ACHN (cell line): ENCODE results near the gene HMG20A.

ENCODE experiments used
- DNase-seq: peaks from one replicate; pipeline ENCODE4 v3.0.0-alpha.2; 2015
- in situ Hi-C: cut with HindIII; loops from 2 replicates; pipeline ENCODE4 v1.10.0; 2017; ENCODE audit warnings: low sequenced_read_pairs, low pct_ligation_motif_present, low pct_unique_long_range_greater_than_20kb

Gene HMG20A

DNA sequence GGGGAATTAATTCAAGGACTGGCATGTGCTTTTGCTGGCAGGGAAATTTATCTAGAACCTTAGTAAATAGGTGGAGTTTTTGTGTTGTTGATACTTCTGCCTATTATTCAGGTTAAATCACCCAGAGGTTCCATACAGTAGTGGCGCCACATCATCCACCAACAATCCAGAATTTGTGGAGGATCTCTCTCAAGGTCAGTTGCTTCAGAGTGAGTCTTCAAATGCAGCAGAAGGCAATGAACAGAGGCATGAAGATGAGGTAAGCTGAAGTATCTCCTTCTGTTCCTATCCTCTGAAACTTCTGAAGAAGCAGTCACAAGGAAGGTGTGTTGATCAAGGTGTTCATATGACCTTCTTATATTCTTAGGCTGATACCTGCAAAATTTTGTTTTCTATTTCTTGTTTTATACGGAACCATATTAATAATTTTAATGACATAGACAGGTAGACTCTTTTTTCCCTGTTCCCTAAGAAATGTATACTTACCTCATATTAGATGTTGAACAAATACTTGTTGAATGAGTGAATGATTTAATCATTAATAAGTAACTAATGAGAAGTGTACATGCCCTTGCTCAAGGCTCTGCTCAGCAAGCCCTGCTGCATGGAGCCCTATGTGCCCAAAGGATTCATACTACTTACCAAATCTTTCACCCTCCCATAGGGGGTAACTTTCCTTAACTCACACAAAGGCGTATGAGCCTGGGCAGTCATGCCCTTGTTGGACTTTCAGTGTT is 43.6 kb downstream of the HMG20A start:
- peak; percentile 40 for DNase-seq

GRCh38 chr15:77466521-77466920 is 45.8 kb downstream of the HMG20A start:
- in situ Hi-C loops, result no loop called here
- DNase-seq, result no peak

More for the DNA sequence above, 43.6 kb downstream of the HMG20A start:
- in situ Hi-C loops, result no loop called here

GRCh38 chr15:77468896-77469295 is 48.2 kb downstream of the HMG20A start:
- in situ Hi-C loops, result no loop called here
- DNase-seq, result no peak

- in situ Hi-C loops, result no loop called here
- no peak for DNase-seq
Measured at GRCh38 chr15:77470235-77470634, 49.5 kb downstream of the HMG20A start.

DNA sequence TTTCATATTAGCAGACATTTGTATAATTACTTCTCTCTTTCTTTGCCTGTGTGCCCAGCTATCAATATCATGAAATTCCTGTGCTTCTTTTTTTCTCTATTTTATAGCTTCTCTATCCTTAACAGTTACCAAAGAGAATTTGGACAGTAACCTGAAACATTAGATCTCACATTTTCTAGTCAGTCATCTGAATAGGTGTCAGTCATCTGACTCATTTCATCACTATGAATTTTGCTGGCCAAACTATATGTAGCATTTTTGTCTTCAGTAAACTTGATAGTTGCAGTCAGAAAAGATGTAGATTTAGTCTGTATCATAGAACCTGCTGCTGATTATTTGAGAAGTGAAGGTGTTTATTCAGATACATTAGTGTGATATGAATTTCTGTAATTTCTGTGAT is 52.6 kb downstream of the HMG20A start:
- no peak for DNase-seq
- in situ Hi-C loops, result no loop called here

GRCh38 chr15:77474310-77474988 is 53.8 kb downstream of the HMG20A start:
- in situ Hi-C loops, result no loop called here
- DNase-seq, result no peak

DNA sequence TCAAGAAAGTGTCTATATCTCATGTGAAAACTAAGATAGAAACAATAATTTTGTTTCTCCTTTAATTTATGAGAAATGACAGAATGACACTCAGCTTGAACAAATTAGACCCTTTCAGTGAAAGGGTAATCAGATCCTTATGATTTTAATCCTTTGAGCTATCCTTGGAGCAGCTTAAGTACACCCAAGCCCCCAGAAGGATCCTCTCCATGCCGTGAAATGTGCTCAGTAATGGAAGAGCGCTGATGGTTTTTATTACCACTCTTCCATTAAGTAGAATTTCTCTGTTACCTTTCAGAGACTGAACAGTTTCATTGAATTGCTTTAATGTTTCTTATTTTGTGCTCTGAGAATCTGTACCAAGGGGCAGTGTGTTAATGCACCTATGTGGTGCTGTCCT is 54.3 kb downstream of the HMG20A start:
- in situ Hi-C loops, result no loop called here
- no peak for DNase-seq

DNA sequence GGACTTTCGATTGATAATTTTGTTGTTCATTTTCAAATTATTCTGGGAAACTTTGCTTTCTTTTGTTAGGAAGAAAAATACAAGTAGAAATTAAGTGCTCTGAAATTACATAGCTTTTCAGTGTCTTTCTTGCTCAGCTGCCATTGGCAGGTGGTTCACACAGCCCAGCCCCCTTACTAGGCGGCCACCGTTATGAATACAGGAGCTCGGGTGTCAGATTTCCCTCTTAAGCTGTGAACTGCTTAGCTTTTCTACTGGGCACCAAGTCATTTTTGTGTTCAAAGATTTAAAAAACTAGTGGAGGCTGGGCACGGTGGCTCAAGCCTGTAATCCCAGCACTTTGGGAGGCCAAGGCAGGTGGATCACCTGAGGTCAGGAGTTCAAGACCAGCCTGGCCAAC is 55.2 kb downstream of the HMG20A start:
- DNase-seq, result no peak
- in situ Hi-C loops, result no loop called here

- DNase-seq, result no peak
- in situ Hi-C loops, result no loop called here
Measured at GRCh38 chr15:77476995-77477394, 56.3 kb downstream of the HMG20A start.

- DNase-seq, result no peak
- in situ Hi-C loops, result no loop called here
Measured at GRCh38 chr15:77478051-77478450, 57.4 kb downstream of the HMG20A start.

GRCh38 chr15:77479015-77479414 is 58.3 kb downstream of the HMG20A start:
- in situ Hi-C loops, result no loop called here
- DNase-seq, result no peak

DNA sequence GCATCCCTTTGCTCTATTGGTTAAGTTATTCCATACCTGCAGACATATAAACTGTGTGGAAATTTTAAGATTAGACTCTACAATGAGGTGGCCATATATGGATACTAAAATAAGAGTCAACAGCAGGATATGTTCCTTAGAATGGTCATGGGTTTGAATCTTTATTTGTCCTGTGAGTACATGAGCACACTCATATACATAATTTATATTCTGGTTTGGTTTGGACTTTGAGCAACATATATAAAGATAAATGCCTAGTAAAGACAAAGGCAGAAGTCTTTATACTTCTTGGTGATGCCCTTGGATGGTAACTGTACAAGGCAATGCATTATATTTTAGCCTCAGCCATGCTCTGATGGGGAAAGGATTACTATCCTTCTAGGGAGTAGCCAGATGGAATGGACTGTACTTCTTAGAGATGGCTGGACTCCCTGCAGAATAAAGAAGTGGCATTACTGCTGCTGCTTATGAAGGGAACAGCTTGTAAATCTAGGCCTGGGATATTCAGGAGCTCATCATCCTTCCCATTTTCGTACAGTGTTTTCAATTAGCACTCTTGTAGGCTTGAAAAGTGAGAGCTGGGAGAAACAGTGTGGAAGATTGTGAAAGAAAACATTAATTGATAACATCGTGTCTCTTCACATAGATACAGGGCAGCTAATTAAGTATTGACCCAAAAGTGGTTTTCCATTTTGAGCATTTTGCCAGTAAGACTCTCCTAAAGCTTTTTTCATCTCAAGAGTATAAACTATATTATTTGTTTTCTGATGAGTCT is 60.4 kb downstream of the HMG20A start:
- in situ Hi-C loops, result no loop called here
- DNase-seq, result no peak

- no peak for DNase-seq
- in situ Hi-C loops, result no loop called here
Measured at GRCh38 chr15:77481670-77482069, 61.0 kb downstream of the HMG20A start.

- in situ Hi-C loops, result no loop called here
- DNase-seq, result no peak
Measured at GRCh38 chr15:77482570-77482969, 61.9 kb downstream of the HMG20A start.

DNA sequence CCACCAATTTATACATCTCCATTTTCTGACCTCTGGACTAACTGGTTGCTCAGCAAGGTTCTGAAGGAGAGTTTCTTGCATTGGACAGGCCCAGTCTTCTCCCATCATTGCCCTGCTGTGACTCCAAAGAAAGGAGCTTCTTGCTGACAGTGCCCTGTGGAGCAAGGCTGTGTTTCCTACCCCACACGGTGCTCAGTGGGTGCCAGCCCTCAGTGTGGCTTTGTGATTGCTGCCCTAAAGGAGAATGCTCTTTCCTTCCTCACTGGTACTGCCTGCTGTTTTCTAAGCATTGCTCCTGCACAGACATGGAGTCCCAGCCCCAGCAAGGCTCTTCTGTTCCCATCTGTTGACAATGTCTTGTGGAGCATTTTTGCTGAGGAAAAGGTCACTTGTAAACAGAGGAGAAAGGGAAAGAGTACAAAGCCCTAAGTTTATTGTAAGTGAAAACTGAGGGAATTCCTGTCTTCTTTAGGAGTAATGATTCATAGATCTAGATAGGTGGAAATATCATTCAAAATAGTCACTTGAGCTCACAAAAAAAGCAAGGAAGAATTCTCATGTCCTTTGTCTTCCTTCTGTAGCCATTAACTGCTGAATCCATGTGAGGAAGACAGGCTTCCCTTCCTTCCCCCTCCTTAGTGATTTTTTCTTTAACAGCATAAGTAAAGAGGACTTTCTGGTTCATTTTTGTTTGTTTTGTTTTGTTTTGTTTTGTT is 62.9 kb downstream of the HMG20A start:
- in situ Hi-C loops, result no loop called here
- DNase-seq, result no peak

GRCh38 chr15:77484994-77485393 is 64.3 kb downstream of the HMG20A start:
- DNase-seq, result no peak
- in situ Hi-C loops, result no loop called here

- DNase-seq, result no peak
- in situ Hi-C loops, result no loop called here
Measured at GRCh38 chr15:77486542-77487468, 66.1 kb downstream of the HMG20A start.

DNA sequence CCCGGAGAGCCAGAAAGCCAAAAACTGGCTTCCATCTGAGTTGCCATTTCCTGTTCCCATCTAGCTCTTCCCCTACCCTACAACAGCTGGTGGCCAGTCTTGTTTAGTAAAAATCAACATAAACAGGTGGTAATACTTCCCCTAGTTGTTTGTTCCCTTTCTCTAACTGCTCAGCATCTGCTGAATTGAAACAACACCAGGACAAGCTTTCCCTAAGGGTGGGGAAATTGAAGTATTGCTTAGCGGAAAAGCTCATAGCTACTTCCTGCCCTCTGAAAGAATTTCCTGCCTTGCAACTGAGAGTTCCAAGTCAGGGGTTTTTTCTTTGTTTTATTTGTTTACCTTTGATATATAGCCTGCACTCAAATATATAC is 66.8 kb downstream of the HMG20A start:
- DNase-seq, result no peak
- in situ Hi-C loops, result no loop called here
